Karpas-422 (cell line): ENCODE measurements around the gene FUT1. TPM values are rescaled to one million over a fixed set of nuclear protein-coding genes. Genes with fewer than 3 reads are reported as not detected.

Experiments
- DNase-seq: peaks from one replicate; pipeline ENCODE4 v3.0.0-alpha.2; 2015
- H2AFZ ChIP-seq: fragments of 200-600 bp; sonication (generic); 2 replicates; pipeline ENCODE4 v1.6.1; 2014; ENCODE audit warnings: antibody characterized with exemption, low read length, mixed read lengths
- H3K27ac ChIP-seq: fragments of 200-600 bp; sonication (generic); 2 replicates; pipeline ENCODE4 v1.5.1; 2014; ENCODE audit warnings: mild to moderate bottlenecking, low read length, moderate library complexity
- H3K27me3 ChIP-seq: fragments of 200-600 bp; sonication (generic); 2 replicates; pipeline ENCODE4 v1.6.1; 2014; ENCODE audit warnings: low read length, mixed read lengths
- H3K36me3 ChIP-seq: fragments of 200-600 bp; sonication (generic); 2 replicates; pipeline ENCODE4 v1.6.1; 2014; ENCODE audit warnings: low read length, mixed read lengths; ENCODE audit not compliant: insufficient read depth
- H3K4me1 ChIP-seq: fragments of 200-600 bp; sonication (generic); 2 replicates; pipeline ENCODE4 v1.6.1; 2014; ENCODE audit warnings: mild to moderate bottlenecking, low read length, mixed read lengths
- H3K4me2 ChIP-seq: fragments of 200-600 bp; sonication (generic); 2 replicates; pipeline ENCODE4 v1.6.1; 2014; ENCODE audit warnings: low read length, low read depth, mild to moderate bottlenecking; ENCODE audit not compliant: poor library complexity, severe bottlenecking
- H3K4me3 ChIP-seq: fragments of 200-600 bp; sonication (generic); 2 replicates; pipeline ENCODE4 v1.5.1; 2014; ENCODE audit warnings: mild to moderate bottlenecking, antibody characterized with exemption, low read length, mixed read lengths
- H3K79me2 ChIP-seq: fragments of 200-600 bp; sonication (generic); 2 replicates; pipeline ENCODE4 v1.6.1; 2014; ENCODE audit warnings: mild to moderate bottlenecking, low read length, mixed read lengths
- H3K9ac ChIP-seq: fragments of 200-600 bp; sonication (generic); 2 replicates; pipeline ENCODE4 v1.6.0; 2014; ENCODE audit warnings: low read length
- H3K9me2 ChIP-seq: fragments of 200-600 bp; sonication (generic), shearing (Covaris generic); replicated peaks from 2 replicates; pipeline ENCODE4 v1.6.0; 2014; ENCODE audit warnings: mild to moderate bottlenecking, low read length, moderate library complexity; ENCODE audit not compliant: insufficient read depth
- H3K9me3 ChIP-seq: fragments of 300-700, 200-600 bp; sonication (generic); 2 replicates; pipeline ENCODE4 v1.6.1; 2014; ENCODE audit warnings: low read length, mixed read lengths
- H4K20me1 ChIP-seq: fragments of 200-600 bp; sonication (generic); 2 replicates; pipeline ENCODE4 v1.6.1; 2014; ENCODE audit warnings: mild to moderate bottlenecking, antibody characterized with exemption, low read length, low read depth; ENCODE audit not compliant: insufficient read depth
- small RNA-seq: library from RNA; depleted of rRNA; stranded (forward); fragments of <200 nt; gene quantifications from one replicate; pipeline ENCODE3, GENCODE V24; 2014
- total RNA-seq: library from RNA; depleted of rRNA; stranded (reverse); fragments of >200 nt; shearing (Covaris generic); gene quantifications from 2 replicates; pipeline ENCODE4 v1.2.3, GENCODE V29; 2014; ENCODE audit warnings: low replicate concordance; rRNA removed

The FUT1 gene
- total RNA-seq, 1 experiment from 2014 or later, result not detected

GRCh38 chr19:48711106-48711662 lies 41.3 kb downstream of the FUT1 start:
- Histone ChIP-seq H3K36me3 (no peaks in the 10 kb centered on the region), H3K27ac (no peak overlapping the region), H2AFZ (no peak overlapping the region), H3K27me3 (no peaks in the 10 kb centered on the region), H3K4me1 (peaks cover 21% of the 10 kb centered on the region), H3K79me2 (peaks cover 9% of the 10 kb centered on the region; the same call in 1 of the 2 replicates), H3K9ac (no peak overlapping the region), H3K9me3 (peaks cover 5% of the 10 kb centered on the region), H3K9me2 (no peaks in the 10 kb centered on the region), H3K4me3 (no peak overlapping the region), H3K4me2 (no peak overlapping the region), H4K20me1 (no peaks in the 10 kb centered on the region)
- DNase-seq, result no peak

DNA sequence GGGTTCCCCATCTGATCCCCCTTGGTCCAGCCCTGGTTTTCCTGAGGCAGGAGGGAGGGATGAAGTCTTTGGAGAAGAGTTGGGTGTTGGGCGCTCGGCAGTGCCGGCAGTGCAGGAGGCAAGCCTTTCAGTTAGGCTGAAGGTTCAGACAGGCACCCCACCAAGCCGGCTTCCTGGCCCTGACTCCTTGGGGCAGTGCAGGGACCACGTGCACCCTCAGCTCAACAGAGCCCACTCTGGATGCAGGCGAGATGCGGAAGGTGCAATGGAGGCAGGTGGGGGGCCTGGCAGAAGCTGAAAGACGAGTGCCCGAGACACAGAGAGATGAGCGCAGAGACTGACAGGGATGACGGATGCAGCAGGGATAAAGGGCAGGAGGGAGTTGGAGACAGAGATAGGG lies 44.0 kb downstream of the FUT1 start:
- H3K27ac ChIP-seq, result no peak overlapping the region
- no peak for DNase-seq
- H3K27me3 ChIP-seq, result no peaks in the 10 kb centered on the region
- no peak overlapping the region for H2AFZ ChIP-seq
- H3K36me3 ChIP-seq, result no peaks in the 10 kb centered on the region
- H3K9me3 ChIP-seq, result peaks cover 5% of the 10 kb centered on the region
- peaks cover 8% of the 10 kb centered on the region for H3K4me1 ChIP-seq
- H3K9ac ChIP-seq, result no peak overlapping the region
- H3K79me2 ChIP-seq, result peaks cover 9% of the 10 kb centered on the region; the same call in 1 of the 2 replicates
- H3K4me2 ChIP-seq, result no peak overlapping the region
- H4K20me1 ChIP-seq, result no peaks in the 10 kb centered on the region
- no peak overlapping the region for H3K4me3 ChIP-seq
- no peaks in the 10 kb centered on the region for H3K9me2 ChIP-seq

DNA sequence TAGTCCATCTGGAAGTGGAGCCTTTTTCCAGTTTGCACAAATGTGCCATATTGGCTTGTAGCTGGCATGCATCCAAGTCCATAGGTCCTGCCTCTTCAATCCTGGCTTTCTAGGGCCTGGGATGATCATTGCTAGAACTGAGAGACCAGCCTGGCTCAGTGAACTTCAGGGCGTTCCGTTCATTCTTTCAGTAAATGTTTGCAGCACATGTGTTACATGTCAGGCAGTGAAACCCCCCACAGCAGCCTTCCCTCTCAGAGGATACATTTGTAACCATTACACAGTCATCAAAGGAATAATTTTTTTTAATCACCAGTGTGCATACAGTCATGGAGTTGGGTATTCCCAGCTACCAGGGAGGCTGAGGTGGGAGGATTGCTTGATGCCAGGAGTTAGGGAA lies 47.0 kb downstream of the FUT1 start:
- Histone ChIP-seq H3K79me2 (no peaks in the 10 kb centered on the region), H3K9ac (no peak overlapping the region), H3K36me3 (no peaks in the 10 kb centered on the region), H3K4me3 (no peak overlapping the region), H4K20me1 (no peaks in the 10 kb centered on the region), H2AFZ (no peak overlapping the region), H3K9me3 (no peaks in the 10 kb centered on the region), H3K27ac (no peak overlapping the region), H3K9me2 (no peaks in the 10 kb centered on the region), H3K4me2 (no peak overlapping the region), H3K4me1 (no peaks in the 10 kb centered on the region), H3K27me3 (no peaks in the 10 kb centered on the region)
- no peak for DNase-seq

DNA sequence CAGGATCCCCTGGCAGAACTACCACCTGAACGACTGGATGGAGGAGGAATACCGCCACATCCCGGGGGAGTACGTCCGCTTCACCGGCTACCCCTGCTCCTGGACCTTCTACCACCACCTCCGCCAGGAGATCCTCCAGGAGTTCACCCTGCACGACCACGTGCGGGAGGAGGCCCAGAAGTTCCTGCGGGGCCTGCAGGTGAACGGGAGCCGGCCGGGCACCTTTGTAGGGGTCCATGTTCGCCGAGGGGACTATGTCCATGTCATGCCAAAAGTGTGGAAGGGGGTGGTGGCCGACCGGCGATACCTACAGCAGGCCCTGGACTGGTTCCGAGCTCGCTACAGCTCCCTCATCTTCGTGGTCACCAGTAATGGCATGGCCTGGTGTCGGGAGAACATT lies 49.1 kb downstream of the FUT1 start:
- H3K27me3 ChIP-seq, result no peaks in the 10 kb centered on the region
- no peaks in the 10 kb centered on the region for H3K9me3 ChIP-seq
- H3K4me3 ChIP-seq, result no peak overlapping the region
- no peaks in the 10 kb centered on the region for H4K20me1 ChIP-seq
- H3K4me2 ChIP-seq, result no peak overlapping the region
- H3K36me3 ChIP-seq, result no peaks in the 10 kb centered on the region
- H2AFZ ChIP-seq, result no peak overlapping the region
- no peak overlapping the region for H3K27ac ChIP-seq
- DNase-seq, result no peak
- H3K9me2 ChIP-seq, result no peaks in the 10 kb centered on the region
- no peak overlapping the region for H3K9ac ChIP-seq
- H3K79me2 ChIP-seq, result no peaks in the 10 kb centered on the region
- no peaks in the 10 kb centered on the region for H3K4me1 ChIP-seq

GRCh38 chr19:48702701-48703100 lies 49.7 kb downstream of the FUT1 start:
- H3K9ac ChIP-seq, result no peak overlapping the region
- H3K27ac ChIP-seq, result no peak overlapping the region
- no peaks in the 10 kb centered on the region for H3K4me1 ChIP-seq
- H3K4me3 ChIP-seq, result no peak overlapping the region
- no peak overlapping the region for H2AFZ ChIP-seq
- no peaks in the 10 kb centered on the region for H4K20me1 ChIP-seq
- no peak for DNase-seq
- no peak overlapping the region for H3K4me2 ChIP-seq
- H3K9me3 ChIP-seq, result no peaks in the 10 kb centered on the region
- H3K9me2 ChIP-seq, result no peaks in the 10 kb centered on the region
- no peaks in the 10 kb centered on the region for H3K27me3 ChIP-seq
- H3K36me3 ChIP-seq, result no peaks in the 10 kb centered on the region
- no peaks in the 10 kb centered on the region for H3K79me2 ChIP-seq

DNA sequence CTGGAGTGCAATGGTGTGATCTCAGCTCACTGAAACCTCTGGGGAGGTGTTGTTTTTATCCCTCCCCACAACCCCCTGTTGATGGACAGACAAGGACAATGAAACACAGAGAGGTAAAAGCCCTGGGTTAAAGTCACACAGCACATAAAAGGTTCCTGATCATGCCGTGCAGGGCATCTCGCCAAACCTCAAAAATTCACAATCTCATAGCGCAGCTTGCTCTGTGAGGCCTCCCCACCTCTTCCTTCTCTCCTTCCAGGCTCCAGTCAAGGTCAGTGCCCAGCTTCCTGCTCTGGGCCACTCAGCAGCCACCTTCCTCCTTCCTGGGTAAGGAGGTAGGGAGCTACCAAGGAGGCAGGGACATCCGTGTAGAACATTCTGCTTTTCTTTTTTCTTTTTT lies 54.4 kb downstream of the FUT1 start:
- no peak for DNase-seq
- Histone ChIP-seq H3K27ac (no peak overlapping the region), H3K4me1 (no peaks in the 10 kb centered on the region), H3K79me2 (no peaks in the 10 kb centered on the region), H3K4me3 (no peak overlapping the region), H3K36me3 (no peaks in the 10 kb centered on the region), H4K20me1 (no peaks in the 10 kb centered on the region), H3K9ac (no peak overlapping the region), H3K9me3 (no peaks in the 10 kb centered on the region), H3K27me3 (no peaks in the 10 kb centered on the region), H3K9me2 (no peaks in the 10 kb centered on the region), H3K4me2 (no peak overlapping the region), H2AFZ (no peak overlapping the region)

Small RNAs within 50 kb of the gene (small RNA-seq; reads per million reads assigned to genes)
- gene RNU6-317P, result not detected

Other genes with a start within 250 kb of the FUT1 start
- 0.54 TPM in 1 of 2 replicates, not detected in the other for gene LMTK3, start 240.8 kb downstream of the FUT1 start, total RNA-seq
- gene SULT2B1, start 200.5 kb downstream of the FUT1 start, total RNA-seq, result not detected in 2 replicates
- not detected in 2 replicates for gene SPACA4, start 145.9 kb downstream of the FUT1 start, total RNA-seq
- 1.0 and 1.2 TPM in 2 replicates for gene FAM83E, start 137.6 kb downstream of the FUT1 start, total RNA-seq
- 3,031 and 4,148 TPM in 2 replicates for gene RPL18, start 133.5 kb downstream of the FUT1 start, total RNA-seq
- gene SPHK2, start 133.1 kb downstream of the FUT1 start, total RNA-seq, result 23.0 and 30.6 TPM in 2 replicates
- gene DBP, start 115.3 kb downstream of the FUT1 start, total RNA-seq, result 8.5 and 16.4 TPM in 2 replicates
- gene CA11, start 106.5 kb downstream of the FUT1 start, total RNA-seq, result not detected in 2 replicates
- gene NTN5, start 79.6 kb downstream of the FUT1 start, total RNA-seq, result 0.83 TPM in 1 of 2 replicates, not detected in the other
- gene FUT2, start 56.7 kb downstream of the FUT1 start, total RNA-seq, result not detected in 2 replicates
- gene MAMSTR, start 32.9 kb downstream of the FUT1 start, total RNA-seq, result 0.58 and 0.78 TPM in 2 replicates
- not detected in 2 replicates for gene RASIP1, start 12.0 kb downstream of the FUT1 start, total RNA-seq
- not detected in 2 replicates for gene IZUMO1, start 5.7 kb downstream of the FUT1 start, total RNA-seq
- not detected in 2 replicates for gene FGF21, start 2.9 kb upstream of the FUT1 start, total RNA-seq
- 45.9 and 74.6 TPM in 2 replicates for gene BCAT2, start 58.4 kb upstream of the FUT1 start, total RNA-seq
- 1.0 and 1.9 TPM in 2 replicates for gene HSD17B14, start 83.8 kb upstream of the FUT1 start, total RNA-seq
- not detected in 2 replicates for gene PLEKHA4, start 116.0 kb upstream of the FUT1 start, total RNA-seq
- 22.6 and 31.3 TPM in 2 replicates for gene PPP1R15A, start 119.8 kb upstream of the FUT1 start, total RNA-seq
- not detected in 2 replicates for gene TULP2, start 146.1 kb upstream of the FUT1 start, total RNA-seq
- 57.5 and 98.2 TPM in 2 replicates for gene NUCB1, start 147.7 kb upstream of the FUT1 start, total RNA-seq
- 1.4 and 3.3 TPM in 2 replicates for gene DHDH, start 181.1 kb upstream of the FUT1 start, total RNA-seq
- gene BAX, start 202.2 kb upstream of the FUT1 start, total RNA-seq, result 93.8 and 164 TPM in 2 replicates
- gene FTL, start 212.7 kb upstream of the FUT1 start, total RNA-seq, result 6,036 and 6,638 TPM in 2 replicates
- 39.0 and 42.6 TPM in 2 replicates for gene GYS1, start 240.7 kb upstream of the FUT1 start, total RNA-seq
- gene RUVBL2, start 241.2 kb upstream of the FUT1 start, total RNA-seq, result 107 and 298 TPM in 2 replicates